HCT116 (cell line): ENCODE data around the gene CIRBP. TPM values are rescaled to one million over a fixed set of nuclear protein-coding genes. Genes with fewer than 3 reads are reported as not detected.

ENCODE experiments used
- ATAC-seq: fragments of 200-7000 bp; cut with Tn5 transposase; 2 replicates; pipeline ENCODE4 v1.9.1; 2020; ENCODE audit warnings: mild to moderate bottlenecking, moderate library complexity
- BruUV-seq: library from RNA; stranded (reverse); fragments of 400-500 nt; replicated peaks from 2 replicates; lab custom pipeline; 2021; lab: Mats Ljungman, UMichigan
- CTCF ChIA-PET: fragments of 300-600 bp; sonication (Branson Sonifier 250); formaldehyde crosslinking; loops from one replicate; lab custom pipeline; 2021; ENCODE audit warnings: antibody characterized with exemption; lab: Charles Lee
- POLR2A ChIA-PET: fragments of 300-600, 350-600 bp; sonication (Branson Sonifier 250); formaldehyde crosslinking; loops from one replicate; lab custom pipeline; 2021; ENCODE audit warnings: antibody characterized with exemption; lab: Charles Lee
- RAD21 ChIA-PET, 2 experiments: fragments of 300-600 bp; sonication (Branson Sonifier 250); formaldehyde crosslinking; loops; one replicate each; lab custom pipeline; 2023; ENCODE audit warnings: low total read pairs in 2 of 2; ENCODE audit not compliant: uncharacterized antibody in 2 of 2, unreplicated experiment in 2 of 2, low non-redundant PET in 1 of 2; lab: Charles Lee
- DNase-seq: peaks from one replicate; pipeline ENCODE4 v3.0.0-alpha.2; 2010; ENCODE audit warnings: low read depth, low spot score
- H2AFZ ChIP-seq: fragments of 200-600 bp; shearing (Covaris generic), sonication (generic); 2 replicates; pipeline ENCODE4 v1.6.1; 2017; ENCODE audit warnings: low read depth, mixed run types, mixed read lengths, antibody characterized with exemption, low read length; ENCODE audit not compliant: poor library complexity, severe bottlenecking
- H3K27ac ChIP-seq: 2 replicates; pipeline ENCODE4 v1.5.1; 2012; ENCODE audit warnings: low read depth, low read length
- H3K27me3 ChIP-seq: fragments of 200-600 bp; sonication (generic); 2 replicates; pipeline ENCODE4 v1.6.1; 2016; ENCODE audit warnings: mixed run types, low read length, mixed read lengths; ENCODE audit not compliant: insufficient read depth
- H3K36me3 ChIP-seq, 2 experiments: fragments of 200-500 bp in 1 of 2; fragments of 200-600 bp in 1 of 2; sonication (Bioruptor generic) in 1 of 2; sonication (generic) in 1 of 2; 2 replicates each; pipeline versions ENCODE4 v1.5.1 to v1.6.1; 2014 to 2016; ENCODE audit warnings: low read length in 2 of 2, inconsistent platforms in 1 of 2, mixed read lengths in 1 of 2, mixed run types in 1 of 2; ENCODE audit not compliant: insufficient read depth in 2 of 2, control insufficient read depth in 1 of 2
- H3K4me1 ChIP-seq, 2 experiments: fragments of 200-600 bp in 1 of 2; sonication (generic) in 1 of 2; 2 replicates each; pipeline versions ENCODE4 v1.5.1 to v1.6.1; 2012 to 2017; ENCODE audit warnings: low read length in 2 of 2, inconsistent platforms in 1 of 2, mild to moderate bottlenecking in 1 of 2, mixed read lengths in 1 of 2, mixed run types in 1 of 2, moderate library complexity in 1 of 2; ENCODE audit not compliant: insufficient read depth in 2 of 2, control insufficient read depth in 1 of 2
- H3K4me2 ChIP-seq: fragments of 200-600 bp; sonication (generic); 2 replicates; pipeline ENCODE4 v1.6.1; 2017; ENCODE audit warnings: mixed run types, low read length, mixed read lengths
- H3K4me3 ChIP-seq, 2 experiments: fragments of 200-600 bp in 1 of 2; sonication (generic) in 1 of 2; replicated peaks in 1 of 2; 2 replicates each; pipeline ENCODE4 v1.5.1; 2011 to 2016; ENCODE audit warnings: low read length in 2 of 2, control low read depth in 1 of 2, low read depth in 1 of 2, mild to moderate bottlenecking in 1 of 2, mixed read lengths in 1 of 2, mixed run types in 1 of 2
- H3K79me2 ChIP-seq: fragments of 200-600 bp; sonication (generic); 2 replicates; pipeline ENCODE4 v1.6.1; 2017; ENCODE audit warnings: mild to moderate bottlenecking, mixed run types, low read length, moderate library complexity, mixed read lengths; ENCODE audit not compliant: insufficient read depth
- H3K9ac ChIP-seq: fragments of 200-600 bp; sonication (generic); 2 replicates; pipeline ENCODE4 v1.6.1; 2016; ENCODE audit warnings: low read length, mixed read lengths
- H3K9me2 ChIP-seq: fragments of 200-600 bp; sonication (generic), shearing (Covaris generic); 2 replicates; pipeline ENCODE4 v1.6.1; 2017; ENCODE audit warnings: mixed run types, mild to moderate bottlenecking, moderate library complexity; ENCODE audit not compliant: insufficient read depth
- H3K9me3 ChIP-seq, 2 experiments: fragments of 200-500 bp in 1 of 2; fragments of 200-600 bp in 1 of 2; sonication (Bioruptor generic) in 1 of 2; sonication (generic) in 1 of 2; 2 replicates each; pipeline ENCODE4 v1.6.1; 2014 to 2017; ENCODE audit warnings: low read length in 2 of 2, mixed read lengths in 2 of 2, inconsistent platforms in 1 of 2, low read depth in 1 of 2, mild to moderate bottlenecking in 1 of 2, mixed run types in 1 of 2, moderate library complexity in 1 of 2; ENCODE audit not compliant: control insufficient read depth in 1 of 2, insufficient read depth in 1 of 2
- H4K20me1 ChIP-seq: fragments of 200-600 bp; sonication (generic), shearing (Covaris generic); 2 replicates; pipeline ENCODE4 v1.6.1; 2017; ENCODE audit warnings: mixed run types, mild to moderate bottlenecking, moderate library complexity; ENCODE audit not compliant: insufficient read depth
- ATF3 ChIP-seq: IDR thresholded peaks from 2 replicates; pipeline ENCODE4 v1.6.1; 2012
- CEBPB ChIP-seq: IDR thresholded peaks from 2 replicates; pipeline ENCODE4 v1.6.1; 2012; ENCODE audit warnings: low read depth
- EGR1 ChIP-seq: IDR thresholded peaks from 2 replicates; pipeline ENCODE4 v1.6.1; 2012; ENCODE audit warnings: low read depth
- ELF1 ChIP-seq: IDR thresholded peaks from 2 replicates; pipeline ENCODE4 v1.6.1; 2012; ENCODE audit warnings: low read depth, borderline replicate concordance
- EZH2 ChIP-seq: fragments of 200-600 bp; sonication (generic); IDR thresholded peaks from 2 replicates; pipeline ENCODE4 v1.6.1; 2017; ENCODE audit warnings: antibody characterized with exemption, mixed run types
- EZH2phosphoT487 ChIP-seq: fragments of 200-600 bp; IDR thresholded peaks from 2 replicates; pipeline ENCODE4 v1.6.1; 2018; ENCODE audit warnings: antibody characterized with exemption, borderline replicate concordance
- POLR2A ChIP-seq: IDR thresholded peaks from 2 replicates; pipeline ENCODE4 v1.7.0; 2011; ENCODE audit warnings: borderline replicate concordance; ENCODE audit not compliant: insufficient read depth, insufficient read length; ENCODE audit errors: extremely low read depth
- SIN3A ChIP-seq: IDR thresholded peaks from 2 replicates; pipeline ENCODE4 v1.6.1; 2012; ENCODE audit warnings: low read depth
- SRF ChIP-seq: IDR thresholded peaks from 2 replicates; pipeline ENCODE4 v1.6.1; 2012; ENCODE audit warnings: low read depth
- TCF7L2 ChIP-seq: IDR thresholded peaks from 2 replicates; pipeline ENCODE4 v1.7.0; 2011; ENCODE audit warnings: borderline replicate concordance, inconsistent platforms; ENCODE audit not compliant: insufficient read depth, insufficient read length; ENCODE audit errors: extremely low read depth
- ZFX ChIP-seq: fragments of 450-650 bp; IDR thresholded peaks from 2 replicates; pipeline ENCODE4 v1.6.1; 2017
- intact Hi-C: fragments of 100-400 bp; cut with micrococcal nuclease; formaldehyde crosslinking; loops from 2 replicates; pipeline ENCODE4 v1.10.0; 2022
- total RNA-seq: library from RNA; stranded (reverse); gene quantifications from one replicate; pipeline ENCODE4 v1.2.1, GENCODE V29; 2021; ENCODE audit not compliant: unreplicated experiment

CIRBP gene
- total RNA-seq, 1 experiment from 2014 or later, result 276 TPM

GRCh38 chr19:1254530-1255185 is 14.5 kb upstream of the CIRBP start:
- 0 out of 2 replicates have a peak overlapping the region, but pooled peaks have one; percentile 17 for H3K9ac ChIP-seq
- H3K27me3 ChIP-seq, result no peaks in the 10 kb centered on the region
- DNase-seq (no peak), ATAC-seq (no peak)
- RAD21 ChIA-PET, result no interaction called here
- no peak overlapping the region for H3K4me3 ChIP-seq
- intact Hi-C loops, result no loop called here
- peaks cover 33 to 86% of the 10 kb centered on the region in 2 experiments for H3K4me1 ChIP-seq
- peaks cover 81% of the 10 kb centered on the region for H3K79me2 ChIP-seq
- peak overlapping the region; percentile 99; the same call in 1 of the 2 replicates for H3K27ac ChIP-seq
- TF ChIP-seq EZH2 (no peak), ZFX (no peak)
- no peaks in the 10 kb centered on the region for H3K9me3 ChIP-seq
- CTCF ChIA-PET, result interaction anchor here (1.4 to 2.3 kb wide), 2 partner anchors 11 to 12 kb away, joined by 4 to 16 read pairs; no protein-coding TSS in a partner anchor
- peaks cover 3% of the 10 kb centered on the region; the same call in 1 of the 2 replicates for H4K20me1 ChIP-seq
- H3K4me2 ChIP-seq, result no peak overlapping the region
- peaks cover 30 to 54% of the 10 kb centered on the region in 2 experiments for H3K36me3 ChIP-seq
- no peaks in the 10 kb centered on the region for H3K9me2 ChIP-seq
- POLR2A ChIA-PET, result interaction anchor here (2.7 to 3.5 kb wide), 2 partner anchors 12 to 14 kb away, joined by 15 to 29 read pairs; partner anchors contain the start of gene CIRBP
- no TSS peak for BruUV-seq
- H2AFZ ChIP-seq, result no peak overlapping the region

GRCh38 chr19:1255186-1256161 is 13.7 kb upstream of the CIRBP start:
- H3K27me3 ChIP-seq, result no peaks in the 10 kb centered on the region
- POLR2A ChIA-PET, result interaction anchor here (2.1 to 2.7 kb wide), 2 partner anchors 11 to 14 kb away, joined by 12 to 15 read pairs; partner anchors contain the start of gene CIRBP
- peaks cover 77% of the 10 kb centered on the region for H3K79me2 ChIP-seq
- intact Hi-C loops, result no loop called here
- H3K36me3 ChIP-seq, result peaks cover 30 to 54% of the 10 kb centered on the region in 2 experiments
- RAD21 ChIA-PET, result no interaction called here
- H3K4me3 ChIP-seq, result no peak overlapping the region
- H2AFZ ChIP-seq, result no peak overlapping the region
- no peak overlapping the region for H3K4me2 ChIP-seq
- H3K27ac ChIP-seq, result peak overlapping the region; percentile 99
- no peak for ATAC-seq
- no peak for DNase-seq
- H4K20me1 ChIP-seq, result peaks cover 3% of the 10 kb centered on the region; the same call in 1 of the 2 replicates
- H3K9me3 ChIP-seq, result no peaks in the 10 kb centered on the region
- peaks cover 41 to 94% of the 10 kb centered on the region in 2 experiments for H3K4me1 ChIP-seq
- H3K9me2 ChIP-seq, result no peaks in the 10 kb centered on the region
- TF ChIP-seq SIN3A (no peak), EGR1 (no peak), SRF (no peak), ELF1 (no peak), TCF7L2 (no peak), EZH2 (no peak), ATF3 (no peak), EZH2phosphoT487 (no peak), POLR2A (no peak), CEBPB (no peak)
- TF ChIP-seq, all 23 proteins: peak for 0
- H3K9ac ChIP-seq, result peak overlapping the region; percentile 14; the same call in 1 of the 2 replicates
- no TSS peak for BruUV-seq
- CTCF ChIA-PET, result interaction anchor here (0.7 to 1.4 kb wide), 3 partner anchors 11 to 14 kb away, joined by 3 to 4 read pairs (median 3); partner anchors contain the start of gene CIRBP
